Astrocyte (in vitro differentiated cells and primary cell): ENCODE data around the gene CTSK. TPM values are rescaled to one million over a fixed set of nuclear protein-coding genes. Genes with fewer than 3 reads are reported as not detected.

Experiments used
- DNase-seq: peaks from one replicate; pipeline ENCODE4 v3.0.0-alpha.2; 2010; ENCODE audit warnings: low read depth
- FAIRE-seq: peaks from 2 replicates; lab custom pipeline; 2011; peaks lifted over from hg19 to GRCh38; lab: Jason Lieb, UNC
- H2AFZ ChIP-seq: 2 replicates; pipeline ENCODE4 v1.6.0; 2012; ENCODE audit warnings: low read depth, low read length, inconsistent platforms
- H3K27ac ChIP-seq: 2 replicates; pipeline ENCODE4 v1.5.1; 2011; ENCODE audit warnings: low read depth, low read length, inconsistent platforms
- H3K27me3 ChIP-seq: 2 replicates; pipeline ENCODE4 v1.6.0; 2011; ENCODE audit warnings: low read length, inconsistent platforms; ENCODE audit not compliant: insufficient read depth
- H3K36me3 ChIP-seq: 2 replicates; pipeline ENCODE4 v1.5.1; 2011; ENCODE audit warnings: low read length, inconsistent platforms; ENCODE audit not compliant: insufficient read depth
- H3K4me1 ChIP-seq: 2 replicates; pipeline ENCODE4 v1.5.1; 2011; ENCODE audit warnings: low read length, inconsistent platforms; ENCODE audit not compliant: insufficient read depth
- H3K4me2 ChIP-seq: 2 replicates; pipeline ENCODE4 v1.6.0; 2012; ENCODE audit warnings: low read length, inconsistent platforms
- H3K4me3 ChIP-seq: 2 replicates; pipeline ENCODE4 v1.5.1; 2011; ENCODE audit warnings: low read depth, mild to moderate bottlenecking, low read length, inconsistent platforms; ENCODE audit not compliant: insufficient read depth
- H3K79me2 ChIP-seq: 2 replicates; pipeline ENCODE4 v1.6.0; 2012; ENCODE audit warnings: mild to moderate bottlenecking, low read length, inconsistent platforms; ENCODE audit not compliant: insufficient read depth
- H3K9ac ChIP-seq: 2 replicates; pipeline ENCODE4 v1.6.0; 2012; ENCODE audit warnings: mild to moderate bottlenecking, low read length, inconsistent platforms
- H3K9me3 ChIP-seq: 2 replicates; pipeline ENCODE4 v1.5.1; 2012; ENCODE audit warnings: low read depth, mild to moderate bottlenecking, low read length, inconsistent platforms; ENCODE audit not compliant: insufficient read depth
- H4K20me1 ChIP-seq: 2 replicates; pipeline ENCODE4 v1.6.0; 2012; ENCODE audit warnings: low read length, inconsistent platforms; ENCODE audit not compliant: insufficient read depth
- H3K27ac Mint-ChIP-seq: one replicate; pipeline ENCODE4 v1.8.0; 2021; ENCODE audit warnings: mild to moderate bottlenecking, mixed read lengths; ENCODE audit not compliant: unreplicated experiment
- H3K27me3 Mint-ChIP-seq: one replicate; pipeline ENCODE4 v1.8.0; 2021; ENCODE audit warnings: low read depth, mixed read lengths; ENCODE audit not compliant: unreplicated experiment
- H3K36me3 Mint-ChIP-seq: one replicate; pipeline ENCODE4 v1.8.0; 2021; ENCODE audit warnings: low read depth, mixed read lengths; ENCODE audit not compliant: unreplicated experiment
- H3K4me1 Mint-ChIP-seq: one replicate; pipeline ENCODE4 v1.8.0; 2021; ENCODE audit warnings: low read depth, mixed read lengths; ENCODE audit not compliant: unreplicated experiment
- H3K4me3 Mint-ChIP-seq: one replicate; pipeline ENCODE4 v1.8.0; 2021; ENCODE audit warnings: mild to moderate bottlenecking, moderate library complexity, mixed read lengths; ENCODE audit not compliant: unreplicated experiment
- H3K9me3 Mint-ChIP-seq: one replicate; pipeline ENCODE4 v1.8.0; 2021; ENCODE audit warnings: mild to moderate bottlenecking, mixed read lengths; ENCODE audit not compliant: unreplicated experiment
- CTCF ChIP-seq: IDR thresholded peaks from 2 replicates; pipeline ENCODE4 v1.5.1; 2011; ENCODE audit warnings: low read depth, mild to moderate bottlenecking, inconsistent platforms, low read length, moderate library complexity; ENCODE audit not compliant: insufficient read depth
- EZH2 ChIP-seq: IDR thresholded peaks from 2 replicates; pipeline ENCODE4 v1.6.1; 2012; ENCODE audit warnings: mild to moderate bottlenecking, low read length, inconsistent platforms; ENCODE audit not compliant: insufficient read depth
- total RNA-seq: library from RNA; stranded (reverse); gene quantifications from 2 replicates; pipeline ENCODE4 v1.2.1, GENCODE V29; 2021

The CTSK gene
- total RNA-seq, 1 donor from 2014 or later = 3.9 TPM

DNA sequence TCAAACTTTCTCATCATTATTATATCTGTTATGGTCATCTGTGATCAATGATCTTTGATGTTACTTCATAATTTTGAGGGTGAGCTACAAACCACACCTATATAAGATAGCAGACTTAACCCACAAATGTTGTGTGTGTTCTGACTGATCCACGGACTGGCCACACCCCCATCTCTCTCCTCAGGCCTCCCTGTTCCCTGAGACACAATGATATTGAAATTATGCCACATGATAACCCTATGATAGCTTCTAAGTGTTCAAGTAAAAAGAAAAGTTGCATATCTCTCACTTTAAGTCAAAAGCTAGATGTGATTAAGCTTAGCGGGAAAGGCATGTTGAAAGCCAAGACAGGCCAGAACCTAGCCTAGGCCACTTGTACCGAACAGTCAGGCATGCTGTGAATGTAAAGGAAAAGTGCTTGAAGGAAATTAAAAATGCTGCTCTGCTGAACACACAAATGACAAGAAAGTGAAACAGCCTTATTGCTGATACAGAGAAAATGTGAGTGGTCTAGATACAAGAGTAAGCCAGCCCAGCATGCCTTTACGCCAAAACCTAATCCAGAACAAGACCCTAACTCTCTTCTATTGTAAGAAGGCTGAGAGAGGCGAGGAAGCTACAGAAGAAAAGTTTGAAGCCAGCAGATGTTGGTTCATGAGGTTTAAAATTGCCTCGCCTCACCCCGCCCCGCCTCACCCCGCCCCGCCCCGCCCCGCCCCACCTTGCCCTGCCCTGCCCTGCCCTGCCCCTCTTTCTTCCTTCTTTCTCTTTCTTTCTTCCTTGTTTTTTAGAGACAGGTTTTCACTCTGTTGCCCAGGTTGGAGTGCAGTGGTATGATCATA is 59.0 kb downstream of the CTSK start:
- Histone ChIP-seq H3K27me3 (no peaks in the 10 kb centered on the region), H3K4me1 (no peaks in the 10 kb centered on the region), H3K4me3 (no peak overlapping the region), H3K4me2 (no peak overlapping the region), H3K9ac (no peak overlapping the region), H3K27ac (no peak overlapping the region), H2AFZ (no peak overlapping the region), H3K9me3 (no peaks in the 10 kb centered on the region), H4K20me1 (no peaks in the 10 kb centered on the region), H3K79me2 (no peaks in the 10 kb centered on the region), H3K36me3 (no peaks in the 10 kb centered on the region)
- DNase-seq (no peak), FAIRE-seq (no peak)
- H3K4me3 Mint-ChIP-seq = no peak overlapping the region
- H3K36me3 Mint-ChIP-seq = no peaks in the 10 kb centered on the region
- H3K9me3 Mint-ChIP-seq = no peaks in the 10 kb centered on the region
- no peaks in the 10 kb centered on the region for H3K4me1 Mint-ChIP-seq
- H3K27me3 Mint-ChIP-seq = no peaks in the 10 kb centered on the region
- H3K27ac Mint-ChIP-seq = no peak overlapping the region
- TF ChIP-seq CTCF (no peak), EZH2 (no peak)

Other genes with a start within 250 kb of the CTSK start
- 196 and 210 TPM in 2 replicates for gene MCL1, start 228.7 kb downstream of the CTSK start, total RNA-seq
- 83.9 and 99.6 TPM in 2 replicates for gene ENSA, start 178.6 kb downstream of the CTSK start, total RNA-seq
- gene GOLPH3L, start 111.1 kb downstream of the CTSK start, total RNA-seq = 20.9 and 21.3 TPM in 2 replicates
- gene HORMAD1, start 87.4 kb downstream of the CTSK start, total RNA-seq = not detected in 2 replicates
- gene CTSS, start 42.5 kb downstream of the CTSK start, total RNA-seq = 0.31 and 0.61 TPM in 2 replicates
- gene ARNT, start 68.3 kb upstream of the CTSK start, total RNA-seq = 24.1 and 25.8 TPM in 2 replicates
- gene CTXND2, start 78.9 kb upstream of the CTSK start, total RNA-seq = not detected in 2 replicates
- 28.4 and 30.0 TPM in 2 replicates for gene SETDB1, start 118.1 kb upstream of the CTSK start, total RNA-seq
- gene CERS2, start 166.6 kb upstream of the CTSK start, total RNA-seq = 177 and 189 TPM in 2 replicates
- not detected in 2 replicates for gene ANXA9, start 174.0 kb upstream of the CTSK start, total RNA-seq
- gene MINDY1, start 198.6 kb upstream of the CTSK start, total RNA-seq = 8.5 and 8.8 TPM in 2 replicates
- 14.3 and 17.6 TPM in 2 replicates for gene PRUNE1, start 200.2 kb upstream of the CTSK start, total RNA-seq
- gene BNIPL, start 228.3 kb upstream of the CTSK start, total RNA-seq = 0.29 and 0.73 TPM in 2 replicates
- gene C1orf56, start 239.5 kb upstream of the CTSK start, total RNA-seq = 1.3 and 1.7 TPM in 2 replicates